DMS53 treated with DMSO at 0.1 percent for 48 hours (cell line): ENCODE data around the gene PRCC.

Source experiments
- DNase-seq: peaks from one replicate; lab custom pipeline; 2025; ENCODE audit not compliant: unreplicated experiment; lab: John Stamatoyannopoulos, UW

The PRCC gene, protein sequence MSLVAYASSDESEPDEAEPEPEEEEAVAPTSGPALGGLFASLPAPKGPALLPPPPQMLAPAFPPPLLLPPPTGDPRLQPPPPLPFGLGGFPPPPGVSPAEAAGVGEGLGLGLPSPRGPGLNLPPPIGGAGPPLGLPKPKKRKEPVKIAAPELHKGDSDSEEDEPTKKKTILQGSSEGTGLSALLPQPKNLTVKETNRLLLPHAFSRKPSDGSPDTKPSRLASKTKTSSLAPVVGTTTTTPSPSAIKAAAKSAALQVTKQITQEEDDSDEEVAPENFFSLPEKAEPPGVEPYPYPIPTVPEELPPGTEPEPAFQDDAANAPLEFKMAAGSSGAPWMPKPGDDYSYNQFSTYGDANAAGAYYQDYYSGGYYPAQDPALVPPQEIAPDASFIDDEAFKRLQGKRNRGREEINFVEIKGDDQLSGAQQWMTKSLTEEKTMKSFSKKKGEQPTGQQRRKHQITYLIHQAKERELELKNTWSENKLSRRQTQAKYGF

DNA sequence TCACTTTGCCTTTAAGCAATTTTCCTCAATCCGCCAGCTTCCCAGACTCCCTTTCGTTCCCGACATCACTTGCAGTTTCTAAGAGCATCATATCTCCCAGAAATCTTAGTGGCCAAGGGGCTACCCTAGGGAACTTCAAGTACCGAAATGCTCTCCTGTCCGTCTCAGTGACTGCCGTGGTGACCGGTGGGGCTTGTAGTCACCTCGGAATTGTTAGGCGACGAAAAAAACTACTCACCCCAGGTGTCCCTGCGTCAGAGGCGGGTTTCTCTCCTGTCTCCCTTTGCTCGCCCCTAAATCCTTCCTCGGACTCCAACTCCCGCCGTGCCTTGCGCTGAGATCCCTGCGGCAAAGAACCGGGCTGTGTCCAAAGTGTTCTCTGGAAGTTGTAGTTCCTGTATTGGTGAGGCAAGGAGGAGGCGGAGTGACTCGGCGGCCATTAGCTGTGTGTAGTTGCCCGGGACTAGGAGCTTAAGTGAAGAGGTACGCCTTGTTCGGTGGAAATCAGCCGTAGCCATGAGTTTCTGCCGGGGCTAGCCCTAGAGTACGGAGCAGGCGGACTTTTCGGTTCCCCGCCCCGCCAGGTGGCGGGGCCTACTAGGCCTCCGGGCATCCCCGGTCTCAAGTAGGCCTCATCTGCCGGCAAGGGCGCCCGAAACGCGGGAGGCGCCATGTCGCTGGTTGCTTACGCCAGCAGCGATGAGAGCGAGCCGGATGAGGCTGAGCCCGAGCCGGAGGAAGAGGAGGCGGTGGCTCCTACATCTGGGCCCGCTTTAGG is at the start of gene PRCC:
PRCC (plus strand) TSS at position 435 of the 778 bp plus-strand sequence; CDS start at position 672, 237 bp downstream.
- DNase-seq = peak; percentile 99

- no peak for DNase-seq
Observed at GRCh38 chr1:156721131-156721530, 46.2 kb upstream of the PRCC start.

DNA sequence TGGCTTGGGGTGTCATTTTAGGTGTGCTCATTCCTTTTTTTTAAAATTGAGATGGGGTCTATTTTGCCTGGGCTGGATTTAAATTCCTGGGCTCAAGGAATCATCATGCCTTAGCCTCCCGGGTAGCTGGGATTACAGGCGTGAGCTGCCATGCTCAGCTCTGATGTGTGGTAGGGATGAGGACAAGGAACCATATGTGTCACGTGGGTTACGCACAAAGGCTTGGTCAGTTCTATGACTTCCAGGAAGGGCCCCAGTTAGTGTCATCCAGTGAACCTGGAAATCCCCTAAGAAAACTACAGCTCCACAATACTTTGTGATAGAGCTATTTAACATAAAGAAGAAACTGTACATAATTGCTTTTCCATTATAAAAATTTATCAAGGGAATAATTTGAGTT is 45.8 kb upstream of the PRCC start:
- no peak for DNase-seq

DNA sequence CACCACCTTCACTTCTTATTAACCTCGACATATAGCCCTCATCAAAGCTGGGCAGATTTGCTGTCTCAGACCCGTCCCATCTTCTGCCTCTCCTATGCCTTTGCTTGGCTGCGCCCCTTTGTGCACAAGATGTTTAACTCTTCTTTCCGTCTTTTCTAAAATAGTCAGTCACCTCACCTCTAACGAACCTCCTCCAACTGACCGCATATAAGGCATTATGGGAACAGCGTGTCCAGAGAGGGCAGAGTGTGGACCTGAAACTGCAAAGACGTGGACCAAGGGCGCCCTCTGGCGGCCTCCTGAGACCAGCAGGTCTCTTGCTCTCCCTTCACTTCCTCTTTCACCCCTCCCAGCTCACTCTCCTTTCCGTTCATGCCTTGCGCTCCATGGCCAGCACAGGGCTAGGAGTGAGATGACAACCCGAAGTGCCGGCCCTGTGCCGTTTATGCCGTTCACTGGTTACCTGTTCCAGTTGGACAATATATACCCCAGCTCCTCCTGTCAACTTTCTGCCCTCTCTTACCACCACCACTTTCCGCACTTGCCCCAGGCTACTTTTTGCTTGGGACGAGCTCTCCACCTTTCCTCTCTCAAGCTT is 41.6 kb upstream of the PRCC start:
- peak; percentile 95 for DNase-seq

DNA sequence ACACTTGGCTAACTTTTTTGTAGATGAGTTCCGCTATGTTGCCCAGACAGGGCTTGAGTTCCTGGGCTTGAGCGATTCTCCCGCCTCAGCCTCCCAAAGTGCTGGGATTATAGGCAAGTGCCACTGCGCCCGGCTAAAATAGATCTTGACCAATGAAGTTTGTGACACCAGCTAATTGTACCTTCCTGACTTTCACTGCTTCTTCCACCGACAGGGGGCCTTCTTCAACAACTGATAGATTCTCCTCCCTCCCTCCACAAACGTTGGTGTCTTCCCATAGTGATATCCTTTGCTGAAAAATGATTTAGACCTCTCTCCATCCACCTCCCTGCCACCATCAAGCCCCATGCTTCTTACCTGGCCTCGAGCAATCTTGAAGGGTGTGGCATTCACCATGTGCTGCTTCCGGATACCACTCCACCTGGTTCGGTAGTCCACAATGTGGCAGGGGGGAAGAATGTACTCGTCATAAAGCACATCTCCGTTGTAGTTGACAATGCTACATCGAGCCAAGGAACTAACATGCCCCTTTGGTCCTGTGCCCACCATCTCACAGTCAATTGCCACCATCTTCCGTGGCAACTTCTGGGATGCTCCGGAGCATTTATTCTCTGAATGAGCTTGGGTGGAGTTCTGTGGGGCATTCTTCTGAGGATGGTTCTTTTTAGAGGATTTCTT is 40.6 kb upstream of the PRCC start:
- DNase-seq = peak; percentile 38

GRCh38 chr1:156727492-156727891 is 39.8 kb upstream of the PRCC start:
- no peak for DNase-seq

DNA sequence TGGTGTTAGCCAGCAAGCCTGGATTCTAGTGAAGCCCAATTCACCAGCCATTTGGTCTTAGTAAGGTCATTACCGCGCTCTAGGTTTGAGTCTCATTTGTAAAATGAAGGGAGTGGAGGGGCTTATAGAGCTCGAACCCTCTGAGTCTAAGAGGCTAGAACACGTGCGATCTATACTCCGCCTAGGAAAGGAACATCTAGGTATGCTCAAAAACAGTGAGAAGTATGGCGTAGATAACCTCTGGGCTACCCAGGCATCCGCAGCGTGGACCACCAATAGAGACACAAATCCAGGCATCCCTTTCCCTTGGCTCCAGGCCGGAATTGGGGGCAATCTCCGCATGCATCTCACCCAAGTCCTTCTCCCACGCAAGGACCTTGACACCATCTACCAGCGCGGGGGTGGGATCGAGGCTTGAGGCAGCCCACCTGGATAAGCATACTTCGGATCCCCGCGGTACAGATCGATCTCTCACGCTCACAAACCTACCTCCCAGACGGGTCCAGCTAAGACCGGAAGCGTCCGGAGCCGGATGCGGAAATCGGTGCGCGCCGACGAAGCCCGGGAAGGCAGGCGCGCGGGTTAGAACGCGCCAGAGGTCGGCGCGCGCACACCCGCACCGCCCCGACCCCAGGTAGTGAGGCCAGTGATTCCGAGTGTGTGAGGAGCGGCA is 39.3 kb upstream of the PRCC start, which contains the start of gene METTL25B:
METTL25B (plus strand) TSS at position 544 of the 673 bp plus-strand sequence. CDS start 636 bp downstream, outside the sequence.
- DNase-seq = peak; percentile 72

GRCh38 chr1:156728599-156729462 is 38.5 kb upstream of the PRCC start, which contains the start of gene ISG20L2:
Gene ISG20L2 (minus strand): TSS chr1:156728766. CDS start chr1:156727652, 1,114 bp downstream.
- DNase-seq = peak; percentile 95

DNA sequence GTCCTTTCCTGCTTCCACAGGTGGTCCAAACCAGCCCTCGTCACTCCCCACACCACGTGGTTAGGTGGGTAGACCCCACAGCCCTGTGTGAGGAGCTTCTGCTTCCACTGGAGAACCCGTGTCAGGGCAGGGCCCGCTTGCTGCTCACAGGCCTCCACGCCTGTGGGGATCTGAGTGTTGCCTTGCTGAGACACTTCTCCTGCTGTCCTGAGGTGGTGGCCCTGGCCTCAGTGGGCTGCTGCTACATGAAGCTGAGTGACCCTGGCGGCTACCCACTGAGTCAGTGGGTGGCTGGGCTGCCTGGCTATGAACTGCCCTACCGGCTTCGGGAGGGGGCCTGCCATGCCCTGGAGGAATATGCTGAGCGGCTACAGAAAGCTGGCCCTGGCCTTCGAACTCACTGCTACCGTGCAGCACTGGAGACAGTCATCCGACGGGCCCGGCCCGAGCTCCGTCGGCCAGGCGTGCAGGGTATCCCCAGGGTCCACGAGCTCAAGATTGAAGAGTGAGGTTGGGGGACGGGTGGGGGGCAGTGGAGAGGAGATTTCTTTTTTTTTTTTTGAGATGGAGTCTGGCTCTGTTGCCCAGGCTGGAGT is 33.2 kb upstream of the PRCC start:
- DNase-seq = no peak

DNA sequence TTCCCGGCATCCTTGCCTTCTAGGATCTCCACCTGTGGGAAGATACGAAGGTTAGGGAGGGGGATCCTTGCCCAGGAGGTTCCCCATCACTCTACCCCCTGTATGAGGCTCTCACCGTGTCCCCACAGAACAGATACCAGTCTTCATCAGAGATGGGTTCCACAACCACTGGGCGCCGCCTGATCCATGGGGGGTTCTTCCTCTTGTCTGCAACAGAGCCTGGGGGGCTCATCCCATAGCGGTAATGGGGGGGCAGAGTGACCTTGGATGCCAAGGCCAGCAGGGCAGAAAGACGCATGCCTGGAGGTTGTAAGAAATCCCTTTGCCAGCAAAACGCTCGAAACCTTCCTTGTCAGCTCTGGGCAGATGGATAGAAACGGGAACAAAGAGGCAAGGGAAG is 28.9 kb upstream of the PRCC start:
- DNase-seq = no peak

- DNase-seq = no peak
Observed at GRCh38 chr1:156738916-156739315, 28.4 kb upstream of the PRCC start.

GRCh38 chr1:156740237-156740740 is 27.0 kb upstream of the PRCC start:
- peak; percentile 27 for DNase-seq

DNA sequence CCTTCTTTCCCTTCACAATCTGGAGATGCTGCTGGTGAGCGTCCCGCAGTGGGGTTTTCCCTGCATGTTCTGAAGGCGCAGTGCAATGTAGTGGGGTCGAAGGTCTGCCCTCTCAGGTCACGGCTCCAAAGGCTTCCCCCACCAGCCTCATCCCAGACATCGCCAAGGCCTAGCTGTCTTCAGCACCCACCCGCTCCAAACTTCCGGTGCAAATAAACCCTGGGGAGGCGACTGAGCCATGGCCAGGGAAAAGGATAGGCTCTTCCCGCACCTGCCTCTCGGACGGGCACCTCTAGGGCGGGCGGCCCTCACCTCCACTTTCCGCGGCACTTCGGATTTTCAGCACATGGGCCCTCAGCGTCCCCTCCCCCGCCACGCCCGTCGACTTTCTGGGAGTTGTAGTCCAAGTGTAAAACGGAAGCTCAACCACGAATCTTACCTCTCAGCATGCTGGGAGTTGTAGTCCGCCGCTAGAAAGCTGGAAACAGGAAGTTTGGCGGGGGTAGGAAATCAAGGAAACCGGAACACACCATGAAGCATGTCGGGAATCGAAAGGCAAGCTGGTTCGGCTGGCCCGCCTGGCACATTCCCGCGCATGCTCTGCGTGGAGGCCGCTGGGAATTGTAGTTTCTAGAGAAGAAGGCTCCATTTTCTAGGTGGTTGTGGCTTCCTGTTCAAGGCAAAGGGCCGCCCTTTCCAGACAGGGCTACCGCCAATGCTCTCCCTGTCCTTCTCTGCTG is 26.4 kb upstream of the PRCC start, which contains the start of gene MRPL24:
MRPL24 (minus strand) TSS at position 348 of the 740 bp plus-strand sequence. CDS start 2,384 bp downstream, outside the sequence.
- DNase-seq = peak; percentile 99

GRCh38 chr1:156741481-156741983 is 25.8 kb upstream of the PRCC start:
- no peak for DNase-seq

- no peak for DNase-seq
Observed at GRCh38 chr1:156742017-156742416, 25.3 kb upstream of the PRCC start.

- DNase-seq = no peak
Observed at GRCh38 chr1:156742801-156743200, 24.5 kb upstream of the PRCC start.
